Measurements from ENCODE around the gene PIP5K1B.

The PIP5K1B gene

GRCh38 chr9:69003051-69003450 is 298.0 kb downstream of the PIP5K1B start:
- Histone ChIP-seq H3K9ac (ENCODE audit: low read length) (no peak overlapping the region), H3K27me3 (ENCODE audit: control insufficient read depth in 1 of 2, insufficient read depth in 2 of 2, low read length in 2 of 2) (no peaks in the 10 kb centered on the region), H3K4me3 (ENCODE audit: low read depth in 1 of 2, low read length in 2 of 2) (no peak overlapping the region), H3K9me3 (ENCODE audit: low read length) (no peaks in the 10 kb centered on the region), H3K4me1 (ENCODE audit: insufficient read depth, low read length) (peaks cover 16% of the 10 kb centered on the region), H3K27ac (ENCODE audit: low read depth, low read length) (no peak overlapping the region), H3K36me3 (ENCODE audit: insufficient read depth, low read length) (no peaks in the 10 kb centered on the region)

- no peaks in the 10 kb centered on the region for H3K27me3 ChIP-seq (ENCODE audit: control insufficient read depth in 1 of 2, insufficient read depth in 2 of 2, low read length in 2 of 2)
- no peaks in the 10 kb centered on the region for H3K4me1 ChIP-seq (ENCODE audit: insufficient read depth, low read length)
- H3K36me3 ChIP-seq (ENCODE audit: insufficient read depth, low read length): no peaks in the 10 kb centered on the region
- no peak overlapping the region for H3K27ac ChIP-seq (ENCODE audit: low read depth, low read length)
- no peaks in the 10 kb centered on the region for H3K9me3 ChIP-seq (ENCODE audit: low read length)
- H3K9ac ChIP-seq (ENCODE audit: low read length): no peak overlapping the region
- no peak overlapping the region for H3K4me3 ChIP-seq (ENCODE audit: low read depth in 1 of 2, low read length in 2 of 2)
Measured at GRCh38 chr9:69004836-69005235, 299.8 kb downstream of the PIP5K1B start.

GRCh38 chr9:69009708-69010107 is 304.7 kb downstream of the PIP5K1B start:
- Histone ChIP-seq H3K4me3 (ENCODE audit: low read depth in 1 of 2, low read length in 2 of 2) (no peak overlapping the region), H3K27ac (ENCODE audit: low read depth, low read length) (no peak overlapping the region), H3K4me1 (ENCODE audit: insufficient read depth, low read length) (no peaks in the 10 kb centered on the region), H3K9ac (ENCODE audit: low read length) (no peak overlapping the region), H3K36me3 (ENCODE audit: insufficient read depth, low read length) (no peaks in the 10 kb centered on the region), H3K27me3 (ENCODE audit: control insufficient read depth in 1 of 2, insufficient read depth in 2 of 2, low read length in 2 of 2) (no peaks in the 10 kb centered on the region), H3K9me3 (ENCODE audit: low read length) (no peaks in the 10 kb centered on the region)

GRCh38 chr9:69012696-69013381 is 307.8 kb downstream of the PIP5K1B start:
- H3K27ac ChIP-seq (ENCODE audit: low read depth, low read length): no peak overlapping the region
- H3K4me1 ChIP-seq (ENCODE audit: insufficient read depth, low read length): peaks cover 4% of the 10 kb centered on the region
- no peaks in the 10 kb centered on the region for H3K36me3 ChIP-seq (ENCODE audit: insufficient read depth, low read length)
- H3K27me3 ChIP-seq (ENCODE audit: control insufficient read depth in 1 of 2, insufficient read depth in 2 of 2, low read length in 2 of 2): no peaks in the 10 kb centered on the region
- H3K9me3 ChIP-seq (ENCODE audit: low read length): no peaks in the 10 kb centered on the region
- no peak overlapping the region for H3K9ac ChIP-seq (ENCODE audit: low read length)
- H3K4me3 ChIP-seq (ENCODE audit: low read depth in 1 of 2, low read length in 2 of 2): no peak overlapping the region

- no peaks in the 10 kb centered on the region for H3K27me3 ChIP-seq (ENCODE audit: control insufficient read depth in 1 of 2, insufficient read depth in 2 of 2, low read length in 2 of 2)
Measured at GRCh38 chr9:69013382-69013727, 308.3 kb downstream of the PIP5K1B start.

GRCh38 chr9:69014013-69014412 is 309.0 kb downstream of the PIP5K1B start, which contains the start of gene PRKACG:
Gene PRKACG, minus strand, starts transcription at chr9:69014113. Its CDS starts 21 bp downstream, at chr9:69014092.
- no peaks in the 10 kb centered on the region for H3K27me3 ChIP-seq (ENCODE audit: control insufficient read depth in 1 of 2, insufficient read depth in 2 of 2, low read length in 2 of 2)
- H3K9me3 ChIP-seq (ENCODE audit: low read length): no peaks in the 10 kb centered on the region
- peaks cover 4% of the 10 kb centered on the region for H3K4me1 ChIP-seq (ENCODE audit: insufficient read depth, low read length)
- H3K27ac ChIP-seq (ENCODE audit: low read depth, low read length): no peak within 1 kb of the TSS
- no peaks in the 10 kb centered on the region for H3K36me3 ChIP-seq (ENCODE audit: insufficient read depth, low read length)
- H3K4me3 ChIP-seq (ENCODE audit: low read depth in 1 of 2, low read length in 2 of 2): no peak within 1 kb of the TSS
- H3K9ac ChIP-seq (ENCODE audit: low read length): no peak within 1 kb of the TSS

More at GRCh38 chr9:69013382-69013727, 308.3 kb downstream of the PIP5K1B start:
- Histone ChIP-seq H3K4me3 (ENCODE audit: low read depth in 1 of 2, low read length in 2 of 2) (no peak overlapping the region), H3K4me1 (ENCODE audit: insufficient read depth, low read length) (peaks cover 4% of the 10 kb centered on the region), H3K36me3 (ENCODE audit: insufficient read depth, low read length) (no peaks in the 10 kb centered on the region), H3K9ac (ENCODE audit: low read length) (no peak overlapping the region), H3K27ac (ENCODE audit: low read depth, low read length) (no peak overlapping the region), H3K9me3 (ENCODE audit: low read length) (no peaks in the 10 kb centered on the region)

- Histone ChIP-seq H3K36me3 (ENCODE audit: insufficient read depth, low read length) (no peaks in the 10 kb centered on the region), H3K9me3 (ENCODE audit: low read length) (no peaks in the 10 kb centered on the region), H3K4me1 (ENCODE audit: insufficient read depth, low read length) (peaks cover 4% of the 10 kb centered on the region), H3K27ac (ENCODE audit: low read depth, low read length) (no peak overlapping the region), H3K9ac (ENCODE audit: low read length) (no peak overlapping the region), H3K4me3 (ENCODE audit: low read depth in 1 of 2, low read length in 2 of 2) (no peak overlapping the region), H3K27me3 (ENCODE audit: control insufficient read depth in 1 of 2, insufficient read depth in 2 of 2, low read length in 2 of 2) (no peaks in the 10 kb centered on the region)
Measured at GRCh38 chr9:69016191-69017096, 311.4 kb downstream of the PIP5K1B start.

- Histone ChIP-seq H3K9me3 (ENCODE audit: low read length) (no peaks in the 10 kb centered on the region), H3K4me3 (ENCODE audit: low read depth in 1 of 2, low read length in 2 of 2) (no peak overlapping the region), H3K36me3 (ENCODE audit: insufficient read depth, low read length) (no peaks in the 10 kb centered on the region), H3K9ac (ENCODE audit: low read length) (no peak overlapping the region), H3K4me1 (ENCODE audit: insufficient read depth, low read length) (peaks cover 4% of the 10 kb centered on the region), H3K27me3 (ENCODE audit: control insufficient read depth in 1 of 2, insufficient read depth in 2 of 2, low read length in 2 of 2) (no peaks in the 10 kb centered on the region), H3K27ac (ENCODE audit: low read depth, low read length) (no peak overlapping the region)
Measured at GRCh38 chr9:69018737-69019136, 313.7 kb downstream of the PIP5K1B start.

GRCh38 chr9:69019808-69020207 is 314.8 kb downstream of the PIP5K1B start:
- Histone ChIP-seq H3K36me3 (ENCODE audit: insufficient read depth, low read length) (no peaks in the 10 kb centered on the region), H3K9me3 (ENCODE audit: low read length) (no peaks in the 10 kb centered on the region), H3K4me3 (ENCODE audit: low read depth in 1 of 2, low read length in 2 of 2) (no peak overlapping the region), H3K9ac (ENCODE audit: low read length) (no peak overlapping the region), H3K27ac (ENCODE audit: low read depth, low read length) (no peak overlapping the region), H3K27me3 (ENCODE audit: control insufficient read depth in 1 of 2, insufficient read depth in 2 of 2, low read length in 2 of 2) (no peaks in the 10 kb centered on the region), H3K4me1 (ENCODE audit: insufficient read depth, low read length) (peaks cover 4% of the 10 kb centered on the region)

- Histone ChIP-seq H3K9me3 (ENCODE audit: low read length) (no peaks in the 10 kb centered on the region), H3K4me1 (ENCODE audit: insufficient read depth, low read length) (peaks cover 4% of the 10 kb centered on the region), H3K4me3 (ENCODE audit: low read depth in 1 of 2, low read length in 2 of 2) (no peak overlapping the region), H3K27ac (ENCODE audit: low read depth, low read length) (no peak overlapping the region), H3K9ac (ENCODE audit: low read length) (no peak overlapping the region), H3K36me3 (ENCODE audit: insufficient read depth, low read length) (no peaks in the 10 kb centered on the region), H3K27me3 (ENCODE audit: control insufficient read depth in 1 of 2, insufficient read depth in 2 of 2, low read length in 2 of 2) (no peaks in the 10 kb centered on the region)
Measured at GRCh38 chr9:69020301-69021145, 315.5 kb downstream of the PIP5K1B start.

GRCh38 chr9:69023650-69024049 is 318.6 kb downstream of the PIP5K1B start:
- H3K4me1 ChIP-seq (ENCODE audit: insufficient read depth, low read length): no peaks in the 10 kb centered on the region
- no peaks in the 10 kb centered on the region for H3K9me3 ChIP-seq (ENCODE audit: low read length)
- no peak overlapping the region for H3K9ac ChIP-seq (ENCODE audit: low read length)
- H3K27me3 ChIP-seq (ENCODE audit: control insufficient read depth in 1 of 2, insufficient read depth in 2 of 2, low read length in 2 of 2): no peaks in the 10 kb centered on the region
- H3K27ac ChIP-seq (ENCODE audit: low read depth, low read length): no peak overlapping the region
- H3K4me3 ChIP-seq (ENCODE audit: low read depth in 1 of 2, low read length in 2 of 2): no peak overlapping the region
- no peaks in the 10 kb centered on the region for H3K36me3 ChIP-seq (ENCODE audit: insufficient read depth, low read length)
